K562 (cell line): ENCODE data around the gene SCAMP3. TPM values are rescaled to one million over a fixed set of nuclear protein-coding genes. Genes with fewer than 3 reads are reported as not detected.

ENCODE experiments used
- CREB3L1 ChIP-seq: fragments of 450-650 bp; IDR thresholded peaks from 2 replicates; pipeline ENCODE4 v1.6.1; 2014; ENCODE audit warnings: low read depth, mild to moderate bottlenecking, moderate library complexity, borderline replicate concordance
- GATAD2A ChIP-seq: fragments of 450-650 bp; IDR thresholded peaks from 2 replicates; pipeline ENCODE4 v1.6.1; 2017
- HCFC1 ChIP-seq: IDR thresholded peaks from 2 replicates; pipeline ENCODE4 v1.6.1; 2012; ENCODE audit warnings: low read depth, low read length, improper control_type of control experiment
- HNRNPUL1 ChIP-seq: fragments of 200-400 bp; formaldehyde crosslinking; IDR thresholded peaks from 2 replicates; pipeline ENCODE4 v1.6.1; 2017; ENCODE audit warnings: low read length
- KLF16 ChIP-seq: IDR thresholded peaks from 2 replicates; pipeline ENCODE4 v1.6.1; 2016; ENCODE audit warnings: antibody characterized with exemption
- PHF20 ChIP-seq: fragments of 450-650 bp; IDR thresholded peaks from 2 replicates; pipeline ENCODE4 v1.6.1; 2018; ENCODE audit not compliant: partially characterized antibody
- PHTF2 ChIP-seq: fragments of 250-450 bp; sonication (Bioruptor Pico); IDR thresholded peaks from 2 replicates; pipeline ENCODE4 v1.5.0; 2021; ENCODE audit warnings: mild to moderate bottlenecking
- POLR2H ChIP-seq: IDR thresholded peaks from 2 replicates; pipeline ENCODE4 v1.6.1; 2016; ENCODE audit warnings: missing genetic modification characterization, low read depth, mild to moderate bottlenecking, control low read depth, missing compliant biosample characterization, moderate library complexity
- PTTG1 ChIP-seq: fragments of 450-650 bp; IDR thresholded peaks from 2 replicates; pipeline ENCODE4 v1.6.1; 2016; ENCODE audit warnings: low read depth, mild to moderate bottlenecking, missing genetic modification characterization, missing compliant biosample characterization
- SIRT6 ChIP-seq: IDR thresholded peaks from one replicate; pipeline ENCODE4 v1.6.1; 2012; ENCODE audit warnings: low read depth, mild to moderate bottlenecking, control low read depth, inconsistent platforms, low read length, moderate library complexity
- ZBTB12 ChIP-seq: fragments of 250-450 bp; sonication (Bioruptor Pico); IDR thresholded peaks from 2 replicates; pipeline ENCODE4 v1.4.0; 2020
- ZFP36 ChIP-seq: fragments of 150-350 bp; IDR thresholded peaks from 2 replicates; pipeline ENCODE4 v1.6.1; 2018; ENCODE audit warnings: low read length, low read depth; ENCODE audit not compliant: partially characterized antibody
- polyA plus RNA-seq, 8 experiments: library from polyadenylated mRNA; depleted of rRNA in 4 of 8; stranded (reverse) in 5 of 8; unstranded in 3 of 8; fragments of >200 nt; fragmentation: Nextera tagmentation in 2 of 8; fragmentation: Illumina TruSeq in 1 of 8; extraction: Ambion mirVana in 2 of 8; extraction: Trizol in 1 of 8; gene quantifications; 2 replicates each; pipeline versions ENCODE4 v1.2.1 to v1.2.3, GENCODE V29; 2011 to 2014; ENCODE audit warnings: inconsistent platforms in 1 of 8, missing spikeins in 1 of 8
- total RNA-seq, 7 experiments: library from RNA; depleted of rRNA in 6 of 7; stranded (reverse); fragments of >200 nt in 6 of 7; fragmentation: Illumina TruSeq in 2 of 7; extraction: Trizol in 2 of 7; gene quantifications; 2 replicates each; pipeline versions ENCODE4 v1.2.1 to v1.2.3, GENCODE V29; 2011 to 2021; ENCODE audit warnings: low replicate concordance in 1 of 7
- TF ChIP-seq, protein P1 (sequence below): fragments of 450-650 bp; IDR thresholded peaks from 2 replicates; pipeline ENCODE4 v1.6.1; 2018; ENCODE audit warnings: mild to moderate bottlenecking, low read depth; ENCODE audit not compliant: partially characterized antibody
- TF ChIP-seq, protein P2 (sequence below): fragments of 450-650 bp; IDR thresholded peaks from one replicate; pipeline ENCODE4 v1.6.1; 2018; ENCODE audit warnings: mild to moderate bottlenecking, moderate library complexity; ENCODE audit not compliant: partially characterized antibody
- TF ChIP-seq, protein P3 (sequence below), 2 experiments: fragments of 450-650 bp in 1 of 2; IDR thresholded peaks; 2 replicates each; pipeline ENCODE4 v1.6.1; 2011 to 2017; ENCODE audit warnings: low read depth in 2 of 2, antibody characterized with exemption in 1 of 2, borderline replicate concordance in 1 of 2, low read length in 1 of 2, mild to moderate bottlenecking in 1 of 2, mixed read lengths in 1 of 2; ENCODE audit not compliant: control insufficient read depth in 1 of 2
- TF ChIP-seq, protein P4 (sequence below): fragments of 450-650 bp; IDR thresholded peaks from 2 replicates; pipeline ENCODE4 v1.7.0; 2016; ENCODE audit warnings: borderline replicate concordance

Gene SCAMP3
- total and polyA plus RNA-seq, 9 of the 15 experiments (the other 6 are each of a cell fraction or from before 2014, with no cell fraction given) = 14.2 to 131 (median 86.1) TPM

DNA sequence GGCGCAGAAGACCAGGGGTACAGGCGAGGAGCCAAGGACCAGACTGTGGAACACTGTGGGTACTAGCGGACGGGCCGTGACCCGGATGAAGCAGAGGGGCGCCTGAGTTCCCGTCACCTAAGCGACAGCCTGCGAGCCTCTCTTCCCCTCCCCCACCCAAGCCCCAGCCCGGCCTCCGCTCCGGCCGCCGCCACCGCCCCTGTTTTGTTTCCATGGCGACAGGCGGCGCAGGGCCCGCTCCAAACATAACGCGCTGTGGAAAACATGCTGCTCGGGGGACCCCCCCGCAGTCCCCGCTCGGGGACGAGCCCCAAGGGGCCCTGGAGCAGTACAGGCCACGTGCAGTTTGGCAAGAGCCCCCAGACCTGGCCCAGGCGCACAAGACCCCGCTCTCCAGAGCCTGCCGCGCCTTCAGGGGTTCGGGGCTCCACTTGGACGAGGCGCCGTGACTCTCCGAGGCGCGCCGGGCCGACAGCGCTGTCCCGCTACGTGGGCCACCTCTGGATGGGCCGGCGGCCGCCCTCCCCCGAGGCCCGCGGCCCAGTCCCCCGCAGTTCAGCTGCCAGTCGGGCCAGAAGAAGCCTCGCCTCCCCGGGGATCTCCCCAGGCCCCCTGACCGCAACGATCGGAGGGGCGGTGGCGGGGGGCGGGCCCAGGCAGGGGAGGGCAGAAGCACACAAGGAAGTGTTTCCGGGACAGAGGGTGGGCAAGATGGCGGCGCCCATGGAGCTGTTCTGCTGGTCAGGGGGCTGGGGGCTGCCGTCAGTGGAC lies 53.4 kb downstream of the SCAMP3 start, which contains the start of gene MTX1 (continued):
- TF ChIP-seq, protein P1, sequence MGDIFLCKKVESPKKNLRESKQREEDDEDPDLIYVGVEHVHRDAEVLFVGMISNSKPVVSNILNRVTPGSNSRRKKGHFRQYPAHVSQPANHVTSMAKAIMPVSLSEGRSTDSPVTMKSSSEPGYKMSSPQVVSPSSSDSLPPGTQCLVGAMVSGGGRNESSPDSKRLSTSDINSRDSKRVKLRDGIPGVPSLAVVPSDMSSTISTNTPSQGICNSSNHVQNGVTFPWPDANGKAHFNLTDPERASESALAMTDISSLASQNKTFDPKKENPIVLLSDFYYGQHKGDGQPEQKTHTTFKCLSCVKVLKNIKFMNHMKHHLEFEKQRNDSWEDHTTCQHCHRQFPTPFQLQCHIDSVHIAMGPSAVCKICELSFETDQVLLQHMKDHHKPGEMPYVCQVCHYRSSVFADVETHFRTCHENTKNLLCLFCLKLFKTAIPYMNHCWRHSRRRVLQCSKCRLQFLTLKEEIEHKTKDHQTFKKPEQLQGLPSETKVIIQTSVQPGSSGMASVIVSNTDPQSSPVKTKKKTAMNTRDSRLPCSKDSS = no peak
- no peak for TF ChIP-seq PHTF2 (CRISPR knock-in tag)
- TF ChIP-seq HNRNPUL1 = no peak
- peak; percentile 71 for TF ChIP-seq ZBTB12 (CRISPR knock-in tag)
- TF ChIP-seq POLR2H (tag) = no peak
- no peak for TF ChIP-seq KLF16
- TF ChIP-seq PHF20 = peak; percentile 74
- TF ChIP-seq HCFC1 = peak; percentile 72
- TF ChIP-seq ZFP36 = no peak
- TF ChIP-seq, protein P2, sequence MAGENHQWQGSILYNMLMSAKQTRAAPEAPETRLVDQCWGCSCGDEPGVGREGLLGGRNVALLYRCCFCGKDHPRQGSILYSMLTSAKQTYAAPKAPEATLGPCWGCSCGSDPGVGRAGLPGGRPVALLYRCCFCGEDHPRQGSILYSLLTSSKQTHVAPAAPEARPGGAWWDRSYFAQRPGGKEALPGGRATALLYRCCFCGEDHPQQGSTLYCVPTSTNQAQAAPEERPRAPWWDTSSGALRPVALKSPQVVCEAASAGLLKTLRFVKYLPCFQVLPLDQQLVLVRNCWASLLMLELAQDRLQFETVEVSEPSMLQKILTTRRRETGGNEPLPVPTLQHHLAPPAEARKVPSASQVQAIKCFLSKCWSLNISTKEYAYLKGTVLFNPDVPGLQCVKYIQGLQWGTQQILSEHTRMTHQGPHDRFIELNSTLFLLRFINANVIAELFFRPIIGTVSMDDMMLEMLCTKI = no peak
- TF ChIP-seq, protein P3, sequence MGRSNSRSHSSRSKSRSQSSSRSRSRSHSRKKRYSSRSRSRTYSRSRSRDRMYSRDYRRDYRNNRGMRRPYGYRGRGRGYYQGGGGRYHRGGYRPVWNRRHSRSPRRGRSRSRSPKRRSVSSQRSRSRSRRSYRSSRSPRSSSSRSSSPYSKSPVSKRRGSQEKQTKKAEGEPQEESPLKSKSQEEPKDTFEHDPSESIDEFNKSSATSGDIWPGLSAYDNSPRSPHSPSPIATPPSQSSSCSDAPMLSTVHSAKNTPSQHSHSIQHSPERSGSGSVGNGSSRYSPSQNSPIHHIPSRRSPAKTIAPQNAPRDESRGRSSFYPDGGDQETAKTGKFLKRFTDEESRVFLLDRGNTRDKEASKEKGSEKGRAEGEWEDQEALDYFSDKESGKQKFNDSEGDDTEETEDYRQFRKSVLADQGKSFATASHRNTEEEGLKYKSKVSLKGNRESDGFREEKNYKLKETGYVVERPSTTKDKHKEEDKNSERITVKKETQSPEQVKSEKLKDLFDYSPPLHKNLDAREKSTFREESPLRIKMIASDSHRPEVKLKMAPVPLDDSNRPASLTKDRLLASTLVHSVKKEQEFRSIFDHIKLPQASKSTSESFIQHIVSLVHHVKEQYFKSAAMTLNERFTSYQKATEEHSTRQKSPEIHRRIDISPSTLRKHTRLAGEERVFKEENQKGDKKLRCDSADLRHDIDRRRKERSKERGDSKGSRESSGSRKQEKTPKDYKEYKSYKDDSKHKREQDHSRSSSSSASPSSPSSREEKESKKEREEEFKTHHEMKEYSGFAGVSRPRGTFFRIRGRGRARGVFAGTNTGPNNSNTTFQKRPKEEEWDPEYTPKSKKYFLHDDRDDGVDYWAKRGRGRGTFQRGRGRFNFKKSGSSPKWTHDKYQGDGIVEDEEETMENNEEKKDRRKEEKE (IDR thresholded peaks at IDR 0.05; ENCODE audit: borderline replicate concordance in 1 of 2, control insufficient read depth in 1 of 2, low read depth in 2 of 2, low read length in 1 of 2) = no peak
- TF ChIP-seq GATAD2A = no peak
- TF ChIP-seq, protein P4, sequence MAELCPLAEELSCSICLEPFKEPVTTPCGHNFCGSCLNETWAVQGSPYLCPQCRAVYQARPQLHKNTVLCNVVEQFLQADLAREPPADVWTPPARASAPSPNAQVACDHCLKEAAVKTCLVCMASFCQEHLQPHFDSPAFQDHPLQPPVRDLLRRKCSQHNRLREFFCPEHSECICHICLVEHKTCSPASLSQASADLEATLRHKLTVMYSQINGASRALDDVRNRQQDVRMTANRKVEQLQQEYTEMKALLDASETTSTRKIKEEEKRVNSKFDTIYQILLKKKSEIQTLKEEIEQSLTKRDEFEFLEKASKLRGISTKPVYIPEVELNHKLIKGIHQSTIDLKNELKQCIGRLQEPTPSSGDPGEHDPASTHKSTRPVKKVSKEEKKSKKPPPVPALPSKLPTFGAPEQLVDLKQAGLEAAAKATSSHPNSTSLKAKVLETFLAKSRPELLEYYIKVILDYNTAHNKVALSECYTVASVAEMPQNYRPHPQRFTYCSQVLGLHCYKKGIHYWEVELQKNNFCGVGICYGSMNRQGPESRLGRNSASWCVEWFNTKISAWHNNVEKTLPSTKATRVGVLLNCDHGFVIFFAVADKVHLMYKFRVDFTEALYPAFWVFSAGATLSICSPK = no peak
- no peak for TF ChIP-seq CREB3L1
- no peak for TF ChIP-seq SIRT6
- TF ChIP-seq PTTG1 (tag) = no peak
